ENCODE results near the gene YRDC. TPM values are rescaled to one million over a fixed set of nuclear protein-coding genes. Genes with fewer than 3 reads are reported as not detected.

Gene YRDC
- total RNA-seq, 4 donors from 2014 or later: 8.1 to 12.9 (median 9.7) TPM

DNA sequence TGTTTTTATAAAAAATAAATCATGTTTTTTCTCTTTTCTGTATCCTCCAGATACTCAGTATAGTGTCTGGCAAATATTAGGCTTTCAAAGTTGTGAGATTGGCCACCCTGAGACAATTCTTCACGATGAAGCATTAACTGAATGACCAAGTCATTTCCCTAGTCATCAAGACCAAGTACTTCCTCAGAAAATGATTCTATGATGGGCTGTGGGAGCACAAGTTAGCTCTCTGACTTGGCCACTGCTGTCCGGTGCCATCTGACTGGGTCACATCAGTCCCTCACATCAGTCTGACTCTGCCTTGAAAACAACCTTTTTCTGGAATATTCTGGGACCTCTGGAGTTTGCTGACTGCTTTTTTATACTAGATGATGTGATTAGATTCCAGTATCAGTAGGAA, 13.5 kb upstream of the YRDC start:
- peaks cover 0 to 61% (median 0%) of the 10 kb centered on the region in 3 donors for H3K36me3 ChIP-seq
- no peak overlapping the region for H3K27ac ChIP-seq
- no peak for DNase-seq
- no peak for TF ChIP-seq POLR2A (IDR thresholded peaks at IDR 0.05)
- no peak for TF ChIP-seq CTCF (IDR thresholded peaks at IDR 0.05)
- no peaks in the 10 kb centered on the region for H3K4me1 ChIP-seq
- no peaks in the 10 kb centered on the region for H3K27me3 ChIP-seq
- no peaks in the 10 kb centered on the region for H3K9me3 ChIP-seq
- no peak overlapping the region for H3K4me3 ChIP-seq

DNA sequence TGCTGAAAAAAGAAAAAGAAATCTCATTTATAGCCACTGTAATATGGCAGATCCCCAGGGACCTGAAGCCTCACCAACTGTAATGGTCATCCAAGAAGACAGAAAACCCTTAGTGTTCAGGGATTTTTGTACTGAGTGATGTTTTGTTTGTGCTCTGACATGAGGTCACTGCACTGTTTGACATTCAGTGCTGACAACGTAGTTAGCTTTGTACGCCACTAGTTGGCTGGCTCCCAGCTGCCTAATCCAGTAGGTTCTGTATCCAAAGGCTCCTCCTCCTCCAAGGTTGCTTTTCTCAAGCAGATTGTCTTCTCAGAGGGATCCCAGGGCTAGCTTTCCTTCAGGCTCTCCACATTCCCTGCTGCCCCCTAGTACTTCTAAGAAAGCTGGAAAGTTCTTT, 9.5 kb upstream of the YRDC start:
- H3K27me3 ChIP-seq: no peaks in the 10 kb centered on the region
- no peak for TF ChIP-seq CTCF (IDR thresholded peaks at IDR 0.05)
- no peak for TF ChIP-seq POLR2A (IDR thresholded peaks at IDR 0.05)
- no peak overlapping the region for H3K27ac ChIP-seq
- no peak overlapping the region for H3K4me3 ChIP-seq
- no peaks in the 10 kb centered on the region for H3K9me3 ChIP-seq
- H3K36me3 ChIP-seq: peaks cover 0 to 70% (median 0%) of the 10 kb centered on the region in 3 donors
- H3K4me1 ChIP-seq: no peaks in the 10 kb centered on the region
- no peak for DNase-seq

GRCh38 chr1:37814252-37814651, 6.2 kb upstream of the YRDC start:
- H3K4me3 ChIP-seq: no peak overlapping the region
- no peak for TF ChIP-seq CTCF (IDR thresholded peaks at IDR 0.05)
- TF ChIP-seq POLR2A (IDR thresholded peaks at IDR 0.05): no peak
- H3K27me3 ChIP-seq: no peaks in the 10 kb centered on the region
- peaks cover 0 to 48% (median 0%) of the 10 kb centered on the region in 3 donors for H3K36me3 ChIP-seq
- H3K4me1 ChIP-seq: peaks cover 0 to 10% (median 1%) of the 10 kb centered on the region in 4 donors
- H3K27ac ChIP-seq: no peak overlapping the region
- no peaks in the 10 kb centered on the region for H3K9me3 ChIP-seq
- DNase-seq: no peak

GRCh38 chr1:37813529-37814145, 5.6 kb upstream of the YRDC start:
- no peaks in the 10 kb centered on the region for H3K9me3 ChIP-seq
- no peaks in the 10 kb centered on the region for H3K27me3 ChIP-seq
- peaks cover 0 to 15% (median 6%) of the 10 kb centered on the region in 4 donors for H3K4me1 ChIP-seq
- TF ChIP-seq CTCF (IDR thresholded peaks at IDR 0.05): no peak
- TF ChIP-seq POLR2A (IDR thresholded peaks at IDR 0.05): no peak
- DNase-seq: no peak
- H3K27ac ChIP-seq: no peak overlapping the region
- peaks cover 0 to 42% (median 0%) of the 10 kb centered on the region in 3 donors for H3K36me3 ChIP-seq
- H3K4me3 ChIP-seq: no peak overlapping the region

GRCh38 chr1:37811027-37811655, 3.1 kb upstream of the YRDC start:
- Histone ChIP-seq H3K9me3 (no peaks in the 10 kb centered on the region), H3K27ac (no peak overlapping the region), H3K36me3 (peaks cover 0 to 35% (median 0%) of the 10 kb centered on the region in 3 donors), H3K27me3 (no peaks in the 10 kb centered on the region), H3K4me1 (peaks cover 0 to 26% (median 15%) of the 10 kb centered on the region in 4 donors), H3K4me3 (no peak overlapping the region)
- DNase-seq: peak; percentile 55 to 82 (median 77)
- no peak for TF ChIP-seq POLR2A (IDR thresholded peaks at IDR 0.05)
- peak; percentile 66 to 84 (median 78) for TF ChIP-seq CTCF (IDR thresholded peaks at IDR 0.05)

Measured in Peyer's patch (tissue), 4 donors.